Activated T-helper 2 cell treated with anti-CD3 and anti-CD28 coated beads, Interferon-gamma antibody, Interleukin-2, Interleukin-4, amounts not matched to agents 10 μg/mL and 5 μg/mL and 100 μg/mL, durations not matched to agents 14 hours and 24 hours and 36 hours (primary cell): ENCODE measurements around the gene SNX8. TPM values are rescaled to one million over a fixed set of nuclear protein-coding genes. Genes with fewer than 3 reads are reported as not detected.
A peak's percentile ranks its signal among the peaks of the same experiment; 100 is the strongest.

Experiments
- DNase-seq: peaks from one replicate; pipeline ENCODE4 v3.0.0; 2021; ENCODE audit warnings: low spot score
- H3K27ac Mint-ChIP-seq: one replicate; pipeline ENCODE4 v1.8.0; 2021; ENCODE audit warnings: mixed read lengths
- H3K27me3 Mint-ChIP-seq: one replicate; pipeline ENCODE4 v1.8.0; 2021; ENCODE audit warnings: low read depth, mixed read lengths
- H3K36me3 Mint-ChIP-seq: one replicate; pipeline ENCODE4 v1.8.0; 2021; ENCODE audit warnings: low read depth, mixed read lengths
- H3K4me1 Mint-ChIP-seq: one replicate; pipeline ENCODE4 v1.8.0; 2021; ENCODE audit warnings: low read depth, mixed read lengths
- H3K4me3 Mint-ChIP-seq: one replicate; pipeline ENCODE4 v1.8.0; 2021; ENCODE audit warnings: low read depth, mild to moderate bottlenecking, moderate library complexity, mixed read lengths
- H3K9me3 Mint-ChIP-seq: one replicate; pipeline ENCODE4 v1.8.0; 2021; ENCODE audit warnings: mixed read lengths
- intact Hi-C: fragments of 100-400 bp; cut with micrococcal nuclease; formaldehyde crosslinking; loops from one replicate; pipeline ENCODE4 v1.15.1; 2023
- total RNA-seq: library from RNA; stranded (reverse); gene quantifications from 2 replicates; pipeline ENCODE4 v1.2.3, GENCODE V29; 2022

The SNX8 gene
- total RNA-seq, 1 donor from 2014 or later = 38.7 TPM

- peaks cover 10% of the 10 kb centered on the region for H3K36me3 Mint-ChIP-seq
- no peaks in the 10 kb centered on the region for H3K27me3 Mint-ChIP-seq
- H3K4me3 Mint-ChIP-seq = no peak overlapping the region
- no peak overlapping the region for H3K27ac Mint-ChIP-seq
- H3K9me3 Mint-ChIP-seq = no peaks in the 10 kb centered on the region
- DNase-seq = no peak
- intact Hi-C loops = no loop called here
- H3K4me1 Mint-ChIP-seq = peaks cover 18% of the 10 kb centered on the region
Observed at GRCh38 chr7:2251841-2252771, 62.1 kb downstream of the SNX8 start.

DNA sequence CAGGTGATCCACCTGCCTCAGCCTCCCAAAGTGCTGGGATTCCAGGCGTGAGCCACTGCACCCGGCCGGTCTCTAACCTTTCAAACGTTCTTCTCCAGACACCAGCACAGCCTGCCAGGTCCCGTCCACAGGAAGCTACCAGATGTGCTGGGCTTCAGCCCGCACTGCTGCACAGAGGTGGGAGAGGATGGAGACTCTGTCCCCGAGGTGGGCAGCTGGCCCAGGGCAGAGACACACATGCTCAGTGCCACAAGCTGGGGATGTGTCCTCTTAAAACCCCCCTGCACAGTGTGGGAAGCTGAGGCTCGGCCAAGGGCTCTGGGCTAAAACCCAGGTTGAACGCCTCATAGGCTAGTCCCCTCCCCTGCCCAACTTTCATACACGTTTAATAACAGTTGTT, 62.9 kb downstream of the SNX8 start:
- no peaks in the 10 kb centered on the region for H3K27me3 Mint-ChIP-seq
- no peak overlapping the region for H3K4me3 Mint-ChIP-seq
- H3K27ac Mint-ChIP-seq = no peak overlapping the region
- H3K36me3 Mint-ChIP-seq = peaks cover 10% of the 10 kb centered on the region
- intact Hi-C loops = no loop called here
- H3K4me1 Mint-ChIP-seq = peaks cover 18% of the 10 kb centered on the region
- no peak for DNase-seq
- no peaks in the 10 kb centered on the region for H3K9me3 Mint-ChIP-seq

- Mint-ChIP-seq H3K36me3 (peaks cover 19% of the 10 kb centered on the region), H3K4me3 (no peak overlapping the region), H3K9me3 (no peaks in the 10 kb centered on the region), H3K27ac (no peak overlapping the region), H3K4me1 (peaks cover 23% of the 10 kb centered on the region), H3K27me3 (no peaks in the 10 kb centered on the region)
- intact Hi-C loops = loop anchor here (10.0 kb wide), 1 partner anchor 675 kb away; the partner anchor contains the start of gene PSMG3
- no peak for DNase-seq
Observed at GRCh38 chr7:2249744-2250323, 64.4 kb downstream of the SNX8 start.

DNA sequence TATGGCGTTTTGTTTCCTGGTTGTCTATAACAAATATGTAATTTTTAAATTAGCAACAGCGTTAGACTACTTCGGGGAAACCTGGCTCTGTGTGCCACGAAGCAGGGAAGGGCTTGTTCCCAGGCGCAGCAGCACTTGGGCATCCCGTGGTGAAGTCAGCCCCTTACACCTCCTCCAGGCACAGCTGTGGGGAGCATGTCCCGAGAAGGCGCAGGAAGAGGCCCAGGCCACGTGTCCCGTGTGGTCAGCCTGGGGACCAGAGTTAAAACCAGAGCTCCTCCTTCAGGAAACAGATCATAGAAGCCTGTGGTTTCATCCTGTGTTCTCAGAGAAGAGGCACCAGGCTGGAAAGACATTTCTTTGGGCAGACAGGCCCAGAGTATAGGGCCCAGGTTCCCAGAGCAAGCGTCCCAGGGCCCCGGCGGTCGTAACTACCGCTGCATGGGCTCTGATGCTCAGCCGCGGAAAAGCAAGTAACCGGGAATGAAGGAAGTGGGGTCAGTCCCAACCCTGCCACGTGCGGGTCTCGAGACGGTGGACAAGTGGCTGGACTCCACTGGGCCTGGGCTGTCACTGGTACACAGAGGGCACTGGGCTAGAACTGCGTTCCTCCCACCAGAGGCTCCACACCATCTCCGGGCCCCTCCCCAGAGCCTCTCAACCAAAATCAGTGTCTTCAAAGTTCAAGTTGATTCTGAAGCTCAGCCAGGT, 65.1 kb downstream of the SNX8 start:
- peaks cover 19% of the 10 kb centered on the region for H3K36me3 Mint-ChIP-seq
- no peaks in the 10 kb centered on the region for H3K9me3 Mint-ChIP-seq
- peak overlapping the region; percentile 48 for H3K4me3 Mint-ChIP-seq
- H3K27ac Mint-ChIP-seq = peak overlapping the region; percentile 66
- DNase-seq = no peak
- intact Hi-C loops = loop anchor here (10.0 kb wide), 1 partner anchor 674 kb away; the partner anchor contains the start of gene PSMG3
- peaks cover 23% of the 10 kb centered on the region for H3K4me1 Mint-ChIP-seq
- H3K27me3 Mint-ChIP-seq = no peaks in the 10 kb centered on the region

GRCh38 chr7:2247141-2247995, 66.9 kb downstream of the SNX8 start:
- H3K4me1 Mint-ChIP-seq = peaks cover 32% of the 10 kb centered on the region
- H3K36me3 Mint-ChIP-seq = peaks cover 19% of the 10 kb centered on the region
- no peak for DNase-seq
- no peak overlapping the region for H3K27ac Mint-ChIP-seq
- no peak overlapping the region for H3K4me3 Mint-ChIP-seq
- intact Hi-C loops = loop anchor here (1.0 to 10.0 kb wide), 2 partner anchors 101 to 673 kb away; partner anchors contain the start of gene PSMG3
- H3K27me3 Mint-ChIP-seq = no peaks in the 10 kb centered on the region
- no peaks in the 10 kb centered on the region for H3K9me3 Mint-ChIP-seq

DNA sequence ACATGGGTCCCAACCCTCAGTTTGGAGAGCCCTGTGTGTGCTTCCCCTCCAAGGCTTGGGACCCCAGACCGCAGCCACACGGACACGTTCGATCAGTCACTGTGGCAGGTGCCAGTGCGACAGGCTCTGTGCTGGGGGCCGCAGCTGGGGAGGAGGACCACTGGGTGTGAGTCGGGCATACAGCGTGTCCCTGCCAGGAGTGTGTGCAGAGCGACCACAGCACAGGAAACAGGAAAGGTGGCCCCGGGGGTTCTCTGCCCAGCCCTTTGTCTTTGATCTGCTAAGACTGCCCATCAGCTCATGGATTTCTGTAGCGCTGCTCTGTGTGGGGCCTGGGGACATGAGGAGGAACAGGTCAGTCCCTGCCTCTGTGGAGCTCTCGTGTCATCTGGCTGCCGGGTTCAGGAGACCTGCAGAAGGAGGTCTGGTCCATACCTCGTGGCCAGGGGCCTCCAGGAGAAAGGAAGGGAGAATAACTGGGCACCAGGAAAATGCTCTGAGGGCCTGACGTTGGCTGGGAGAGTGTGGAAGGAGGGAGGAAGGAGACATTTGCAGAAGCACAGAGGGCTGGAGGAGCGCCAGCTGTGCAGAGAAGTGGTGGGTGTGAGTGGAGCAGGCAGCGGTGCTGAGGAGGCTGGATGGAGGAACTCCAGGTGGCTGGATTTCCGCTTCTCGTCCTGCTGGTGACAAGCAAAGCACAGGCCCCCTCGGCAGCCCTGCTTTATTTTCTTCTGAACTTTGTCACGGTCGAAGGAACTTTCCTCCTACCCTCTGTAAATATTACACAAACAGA, 68.2 kb downstream of the SNX8 start:
- Mint-ChIP-seq H3K36me3 (peaks cover 19% of the 10 kb centered on the region), H3K4me3 (no peak overlapping the region), H3K27me3 (no peaks in the 10 kb centered on the region), H3K4me1 (peaks cover 32% of the 10 kb centered on the region), H3K27ac (no peak overlapping the region), H3K9me3 (no peaks in the 10 kb centered on the region)
- DNase-seq = no peak
- intact Hi-C loops = loop anchor here (10.0 kb wide), 1 partner anchor 671 kb away; the partner anchor contains the start of gene PSMG3

- no peak for DNase-seq
- peaks cover 36% of the 10 kb centered on the region for H3K4me1 Mint-ChIP-seq
- no peak overlapping the region for H3K4me3 Mint-ChIP-seq
- no peaks in the 10 kb centered on the region for H3K27me3 Mint-ChIP-seq
- peaks cover 22% of the 10 kb centered on the region for H3K36me3 Mint-ChIP-seq
- no peaks in the 10 kb centered on the region for H3K9me3 Mint-ChIP-seq
- intact Hi-C loops = loop anchor here (5.0 to 10.0 kb wide), 2 partner anchors 68 to 670 kb away; partner anchors contain the start of genes PSMG3 and SNX8
- H3K27ac Mint-ChIP-seq = no peak overlapping the region
Observed at GRCh38 chr7:2244404-2244995, 69.7 kb downstream of the SNX8 start.

- H3K27me3 Mint-ChIP-seq = no peaks in the 10 kb centered on the region
- intact Hi-C loops = loop anchor here (5.0 to 10.0 kb wide), 2 partner anchors 69 to 669 kb away; partner anchors contain the start of genes PSMG3 and SNX8
- H3K27ac Mint-ChIP-seq = no peak overlapping the region
- DNase-seq = no peak
- H3K4me3 Mint-ChIP-seq = peak overlapping the region; percentile 97
- peaks cover 32% of the 10 kb centered on the region for H3K36me3 Mint-ChIP-seq
- H3K4me1 Mint-ChIP-seq = peaks cover 26% of the 10 kb centered on the region
- H3K9me3 Mint-ChIP-seq = no peaks in the 10 kb centered on the region
Observed at GRCh38 chr7:2243458-2243857, 70.8 kb downstream of the SNX8 start.

DNA sequence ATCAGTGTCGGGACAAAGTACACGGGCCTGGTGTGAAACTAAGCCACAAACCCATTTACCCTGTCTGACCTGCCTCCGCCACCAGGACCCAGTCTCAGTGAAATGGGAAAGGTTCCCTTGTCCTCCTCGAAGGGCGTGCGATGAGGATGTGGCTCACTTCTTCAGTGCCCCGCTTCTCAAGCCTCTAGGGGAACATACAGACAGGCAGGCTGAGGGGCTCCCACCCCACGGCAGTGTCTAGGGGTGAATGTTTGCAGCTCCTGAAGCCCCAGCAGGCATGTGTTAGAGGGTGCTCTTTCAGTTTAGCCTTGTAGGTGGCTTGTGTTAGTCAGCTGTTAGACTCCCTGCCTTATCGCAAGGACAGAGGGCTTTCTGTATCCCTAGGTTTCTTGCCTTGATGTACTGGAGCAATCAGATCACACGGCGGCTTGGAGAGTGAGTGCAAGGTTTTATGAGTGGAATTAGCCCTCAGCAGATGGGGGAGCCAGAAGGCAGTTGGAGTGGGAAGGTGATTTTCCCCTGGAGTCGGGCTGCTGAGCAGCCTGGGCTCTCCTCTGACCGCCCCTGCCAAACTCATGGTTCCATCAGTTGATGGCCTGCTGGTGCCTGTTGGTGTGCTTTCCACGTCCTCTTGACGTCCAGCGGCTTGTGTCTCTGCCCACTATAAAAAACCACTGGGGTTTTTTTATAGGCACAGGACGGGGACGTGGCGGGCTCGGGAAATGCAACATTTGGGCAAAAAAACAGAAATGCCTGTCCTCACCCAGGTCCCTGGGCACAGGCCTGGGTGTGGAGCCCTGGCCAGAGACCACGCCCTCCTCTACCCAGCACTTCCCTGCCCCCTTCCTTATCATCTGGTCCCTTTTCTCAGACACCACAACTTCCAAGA, 71.5 kb downstream of the SNX8 start:
- Mint-ChIP-seq H3K36me3 (peaks cover 34% of the 10 kb centered on the region), H3K4me1 (peaks cover 22% of the 10 kb centered on the region), H3K27me3 (no peaks in the 10 kb centered on the region), H3K4me3 (peak overlapping the region; percentile 97), H3K9me3 (no peaks in the 10 kb centered on the region), H3K27ac (peak overlapping the region; percentile 95)
- intact Hi-C loops = loop anchor here (1.0 to 10.0 kb wide), 3 partner anchors 10 to 668 kb away; partner anchors contain the start of genes MAD1L1, PSMG3 and SNX8
- DNase-seq = no peak
